Adrenal gland (tissue), 12 donors: Measurements from ENCODE around the gene EVI5L. TPM values are rescaled to one million over a fixed set of nuclear protein-coding genes. Genes with fewer than 3 reads are reported as not detected.

Source experiments
- DNase-seq, 7 donors: peaks; one replicate each; pipeline ENCODE4 v3.0.0-alpha.2; 2019 to 2020
- H3K27ac ChIP-seq, 5 donors: fragments of 200-600 bp; sonication (generic) in 4 of 5; 1 replicate in 3 of 5; 2 replicates in 2 of 5; pipeline versions ENCODE4 v1.5.1 to v1.8.0; 2016 to 2020; ENCODE audit warnings: mild to moderate bottlenecking in 1 of 5
- H3K27me3 ChIP-seq: fragments of 200-600 bp; 2 replicates; pipeline ENCODE4 v1.8.0; 2021
- H3K36me3 ChIP-seq, 2 donors: fragments of 200-600 bp; replicated peaks in 1 of 2; 1 replicate in 1 of 2; 2 replicates in 1 of 2; pipeline versions ENCODE4 v1.5.1 to v1.8.0; 2018 to 2022
- H3K4me1 ChIP-seq, 2 donors: fragments of 200-600 bp; replicated peaks in 1 of 2; 1 replicate in 1 of 2; 2 replicates in 1 of 2; pipeline versions ENCODE4 v1.5.1 to v1.8.0; 2018 to 2021
- H3K4me3 ChIP-seq, 4 donors: fragments of 200-600 bp; sonication (generic) in 3 of 4; one replicate each; pipeline ENCODE4 v1.5.1; 2016 to 2018
- H3K9me3 ChIP-seq, 3 donors: fragments of 200-600 bp; sonication (generic) in 1 of 3; replicated peaks in 1 of 3; 1 replicate in 2 of 3; 2 replicates in 1 of 3; pipeline versions ENCODE4 v1.5.1 to v1.8.0; 2016 to 2021
- CTCF ChIP-seq, 6 experiments: fragments of 450-650 bp in 4 of 6; fragments of 200-600 bp in 2 of 6; sonication (generic) in 1 of 6; IDR thresholded peaks; 1 replicate in 5 of 6; 2 replicates in 1 of 6; pipeline versions ENCODE4 v1.5.1 to v1.8.0; 2016 to 2021; ENCODE audit warnings: antibody characterized with exemption in 6 of 6, mild to moderate bottlenecking in 2 of 6, moderate library complexity in 1 of 6
- POLR2A ChIP-seq, 2 donors: fragments of 450-650 bp; IDR thresholded peaks; one replicate each; pipeline ENCODE4 v1.6.1; 2017; ENCODE audit warnings: antibody characterized with exemption in 2 of 2, mild to moderate bottlenecking in 2 of 2, moderate library complexity in 1 of 2
- WGBS, 4 donors: extraction: QIAGEN DNeasy Blood & Tissue Kit in 2 of 4; methylation state at CpG; one replicate each; pipeline versions ENCODE4 v1.1.5 to v1.1.7; 2013 to 2017; 5-methylcytosine and 5-hydroxymethylcytosine counted together
- intact Hi-C, 2 donors: fragments of 100-400 bp; cut with DNase I; formaldehyde crosslinking; loops; one replicate each; pipeline versions ENCODE4 v1.14.1 to v1.15.0; 2022 to 2023
- polyA plus RNA-seq, 3 donors: library from polyadenylated mRNA; stranded (reverse); fragments of 200-250 nt in 2 of 3; fragments of 350-450 nt in 1 of 3; fragmentation: Illumina TruSeq in 1 of 3; extraction: RNeasy Lipid Tissue Mini Kit (QIAGEN cat#74804) in 1 of 3; gene quantifications; one replicate each; pipeline ENCODE4 v1.2.3, GENCODE V29; 2013 to 2014
- total RNA-seq, 9 donors: library from RNA; depleted of rRNA in 4 of 9; stranded (reverse); fragments of >200 nt in 4 of 9; fragments of 120-200 nt in 1 of 9; fragmentation: NEBNext Ultra II Directional in 1 of 9; extraction: Animal tissue kit (Norgen Biotek cat#: 25700) in 1 of 9; gene quantifications; one replicate each; pipeline versions ENCODE4 v1.1.0 to v1.2.4, GENCODE V29; 2013 to 2023
- donor health status: healthy with polysubstance abuse.
- donor health status: Bipolar disorder and iron deficiency.
- donor health status: DM: yes; HTN: yes; CAD: no.
- donor health status: DM: no; HTN: no; CAD: no.
- donor health status: DM: no; HTN: no; CAD: no.
- donor health status: DM: yes; HTN: yes; CAD: no.

EVI5L gene
- total and polyA plus RNA-seq, 12 donors: 8.8 to 22.2 (median 20.5) TPM

- H3K27me3 ChIP-seq: peaks cover 18% of the 10 kb centered on the region
- peak in 2 of 7 donors; percentile 25 to 55 for DNase-seq
- no peaks in the 10 kb centered on the region for H3K9me3 ChIP-seq
- intact Hi-C loops: no loop called here
- no peak overlapping the region for H3K4me3 ChIP-seq
- peaks cover 0 to 35% of the 10 kb centered on the region in 2 donors for H3K36me3 ChIP-seq
- H3K4me1 ChIP-seq: peaks cover 12 to 18% of the 10 kb centered on the region in 2 donors
- 92 to 95% (median 94%) methylated on average over 36 to 39 of the region's 39 CpGs for WGBS, 4 donors
- no peak overlapping the region for H3K27ac ChIP-seq
- no peak for TF ChIP-seq CTCF (IDR thresholded peaks at IDR 0.05)
Observed at GRCh38 chr19:7912697-7913564, 82.9 kb downstream of the EVI5L start.

GRCh38 chr19:7913652-7914051 is 83.6 kb downstream of the EVI5L start:
- TF ChIP-seq POLR2A (IDR thresholded peaks at IDR 0.05) (no peak), CTCF (IDR thresholded peaks at IDR 0.05) (no peak)
- WGBS, 4 donors: 83 to 87% (median 87%) methylated on average over 10 of the region's 10 CpGs

GRCh38 chr19:7914099-7914498 is 84.1 kb downstream of the EVI5L start:
- Histone ChIP-seq H3K4me1 (peaks cover 12 to 14% of the 10 kb centered on the region in 2 donors), H3K27me3 (peaks cover 25% of the 10 kb centered on the region), H3K9me3 (no peaks in the 10 kb centered on the region), H3K27ac (no peak overlapping the region), H3K36me3 (peaks cover 0 to 35% of the 10 kb centered on the region in 2 donors), H3K4me3 (no peak overlapping the region)
- WGBS, 4 donors: 49 to 65% (median 60%) methylated on average over 9 to 12 of the region's 12 CpGs
- TF ChIP-seq POLR2A (IDR thresholded peaks at IDR 0.05) (no peak), CTCF (IDR thresholded peaks at IDR 0.05) (no peak)
- intact Hi-C loops: no loop called here
- no peak for DNase-seq

More at GRCh38 chr19:7913652-7914051, 83.6 kb downstream of the EVI5L start:
- Histone ChIP-seq H3K4me1 (peaks cover 12 to 14% of the 10 kb centered on the region in 2 donors), H3K36me3 (peaks cover 0 to 35% of the 10 kb centered on the region in 2 donors), H3K27ac (no peak overlapping the region), H3K4me3 (no peak overlapping the region), H3K27me3 (peaks cover 23% of the 10 kb centered on the region), H3K9me3 (no peaks in the 10 kb centered on the region)
- intact Hi-C loops: no loop called here
- no peak for DNase-seq

Other genes starting within 250 kb of the EVI5L start
- gene CAMSAP3, start 234.4 kb upstream of the EVI5L start, total RNA-seq: 10 to 100 TPM in 1 of 9 donors, 1 to 10 TPM in 7, under 1 TPM in 1; 0.61 to 10.0 (median 5.2) TPM
- gene CAMSAP3, start 234.4 kb upstream of the EVI5L start, polyA plus RNA-seq: 10 to 100 TPM in 1 of 3 donors, 1 to 10 TPM in 2; 1.7 to 18.9 (median 7.0) TPM
- 10 to 100 TPM; 18.2 to 51.5 (median 43.7) TPM for gene XAB2, start 200.7 kb upstream of the EVI5L start, total RNA-seq
- gene XAB2, start 200.7 kb upstream of the EVI5L start, polyA plus RNA-seq: 100 to 1,000 TPM in 1 of 3 donors, 10 to 100 TPM in 1, 1 to 10 TPM in 1; 7.1 to 121 (median 81.2) TPM
- gene PET100, start 200.4 kb upstream of the EVI5L start, total RNA-seq: 100 to 1,000 TPM in 5 of 9 donors, 10 to 100 TPM in 3, 1 to 10 TPM in 1; 3.7 to 155 (median 102) TPM
- gene PET100, start 200.4 kb upstream of the EVI5L start, polyA plus RNA-seq: 100 to 1,000 TPM in 2 of 3 donors, 10 to 100 TPM in 1; 80.0 to 655 (median 537) TPM
- gene PCP2, start 196.5 kb upstream of the EVI5L start, total RNA-seq: 1 to 10 TPM in 5 of 9 donors, under 1 TPM in 1, not detected in 3; 0.92 to 3.2 (median 1.7) TPM
- gene PCP2, start 196.5 kb upstream of the EVI5L start, polyA plus RNA-seq: 1 to 10 TPM in 2 of 3 donors, not detected in 1; 5.1 to 7.4 TPM
- 10 to 100 TPM; 12.2 to 90.8 (median 40.1) TPM for gene STXBP2, start 193.1 kb upstream of the EVI5L start, total RNA-seq
- gene STXBP2, start 193.1 kb upstream of the EVI5L start, polyA plus RNA-seq: 100 to 1,000 TPM in 1 of 3 donors, 10 to 100 TPM in 2; 15.5 to 121 (median 53.7) TPM
- gene RETN, start 161.2 kb upstream of the EVI5L start, total RNA-seq: 1 to 10 TPM in 1 of 9 donors, under 1 TPM in 4, not detected in 4; 0.54 to 3.9 (median 0.74) TPM
- 10 to 100 TPM in 2 of 3 donors, not detected in 1; 15.2 to 42.9 TPM for gene RETN, start 161.2 kb upstream of the EVI5L start, polyA plus RNA-seq
- 1 to 10 TPM in 1 of 9 donors, under 1 TPM in 6, not detected in 2; 0.26 to 1.9 (median 0.56) TPM for gene MCEMP1, start 153.1 kb upstream of the EVI5L start, total RNA-seq
- 1 to 10 TPM in 1 of 3 donors, under 1 TPM in 2; 0.47 to 1.4 (median 0.48) TPM for gene MCEMP1, start 153.1 kb upstream of the EVI5L start, polyA plus RNA-seq
- gene TRAPPC5, start 149.4 kb upstream of the EVI5L start, total RNA-seq: 100 to 1,000 TPM in 8 of 9 donors, 10 to 100 TPM in 1; 85.3 to 227 (median 145) TPM
- gene TRAPPC5, start 149.4 kb upstream of the EVI5L start, polyA plus RNA-seq: 100 to 1,000 TPM in 2 of 3 donors, 1 to 10 TPM in 1; 5.6 to 502 (median 471) TPM
- gene FCER2, start 128.1 kb upstream of the EVI5L start, total RNA-seq: under 1 TPM in 5 of 9 donors, not detected in 4; 0.28 to 0.61 (median 0.42) TPM
- 1 to 10 TPM in 1 of 3 donors, under 1 TPM in 1, not detected in 1; 0.54 to 2.6 TPM for gene FCER2, start 128.1 kb upstream of the EVI5L start, polyA plus RNA-seq
- gene CLEC4G, start 98.1 kb upstream of the EVI5L start, total RNA-seq: 1 to 10 TPM in 1 of 9 donors, under 1 TPM in 4, not detected in 4; 0.54 to 1.5 (median 0.83) TPM
- gene CLEC4G, start 98.1 kb upstream of the EVI5L start, polyA plus RNA-seq: 1 to 10 TPM in 2 of 3 donors, under 1 TPM in 1; 0.26 to 2.2 (median 1.8) TPM
- gene CD209, start 82.7 kb upstream of the EVI5L start, total RNA-seq: 10 to 100 TPM in 8 of 9 donors, under 1 TPM in 1; 0.67 to 50.6 (median 17.1) TPM
- 1 to 10 TPM; 3.0 to 9.8 (median 3.1) TPM for gene CD209, start 82.7 kb upstream of the EVI5L start, polyA plus RNA-seq
- 10 to 100 TPM in 1 of 9 donors, 1 to 10 TPM in 3, under 1 TPM in 4, not detected in 1; 0.37 to 91.6 (median 2.6) TPM for gene CLEC4M, start 67.0 kb upstream of the EVI5L start, total RNA-seq
- gene CLEC4M, start 67.0 kb upstream of the EVI5L start, polyA plus RNA-seq: 1 to 10 TPM in 1 of 3 donors, under 1 TPM in 2; 0.67 to 3.9 (median 0.88) TPM
- gene PRR36, start 44.2 kb downstream of the EVI5L start, total RNA-seq: 1 to 10 TPM in 4 of 9 donors, under 1 TPM in 4, not detected in 1; 0.22 to 5.2 (median 1.0) TPM
- 1 to 10 TPM in 2 of 3 donors, under 1 TPM in 1; 0.51 to 4.6 (median 1.5) TPM for gene PRR36, start 44.2 kb downstream of the EVI5L start, polyA plus RNA-seq
- 10 to 100 TPM in 7 of 9 donors, 1 to 10 TPM in 1, under 1 TPM in 1; 0.67 to 22.9 (median 11.8) TPM for gene LRRC8E, start 58.3 kb downstream of the EVI5L start, total RNA-seq
- 10 to 100 TPM in 1 of 3 donors, 1 to 10 TPM in 2; 2.4 to 11.4 (median 3.1) TPM for gene LRRC8E, start 58.3 kb downstream of the EVI5L start, polyA plus RNA-seq
- 10 to 100 TPM in 6 of 9 donors, 1 to 10 TPM in 3; 6.8 to 41.2 (median 19.4) TPM for gene MAP2K7, start 73.7 kb downstream of the EVI5L start, total RNA-seq
- gene MAP2K7, start 73.7 kb downstream of the EVI5L start, polyA plus RNA-seq: 100 to 1,000 TPM in 1 of 3 donors, 10 to 100 TPM in 1, 1 to 10 TPM in 1; 7.5 to 110 (median 21.7) TPM
- gene TGFBR3L, start 84.6 kb downstream of the EVI5L start, total RNA-seq: 1 to 10 TPM in 3 of 9 donors, under 1 TPM in 3, not detected in 3; 0.23 to 7.0 (median 1.4) TPM
- 1 to 10 TPM in 2 of 3 donors, under 1 TPM in 1; 0.62 to 3.3 (median 1.2) TPM for gene TGFBR3L, start 84.6 kb downstream of the EVI5L start, polyA plus RNA-seq
- 10 to 100 TPM; 12.7 to 38.2 (median 22.1) TPM for gene SNAPC2, start 90.1 kb downstream of the EVI5L start, total RNA-seq
- gene SNAPC2, start 90.1 kb downstream of the EVI5L start, polyA plus RNA-seq: 10 to 100 TPM in 2 of 3 donors, 1 to 10 TPM in 1; 8.2 to 20.7 (median 16.0) TPM
- 10 to 100 TPM in 5 of 9 donors, 1 to 10 TPM in 4; 1.3 to 17.9 (median 10.6) TPM for gene CTXN1, start 95.9 kb downstream of the EVI5L start, total RNA-seq
- gene CTXN1, start 95.9 kb downstream of the EVI5L start, polyA plus RNA-seq: 10 to 100 TPM in 2 of 3 donors, not detected in 1; 10.4 to 12.2 TPM
- gene TIMM44, start 113.4 kb downstream of the EVI5L start, total RNA-seq: 10 to 100 TPM; 48.1 to 88.2 (median 58.9) TPM
- gene TIMM44, start 113.4 kb downstream of the EVI5L start, polyA plus RNA-seq: 100 to 1,000 TPM in 2 of 3 donors, 10 to 100 TPM in 1; 58.3 to 218 (median 183) TPM
- gene ELAVL1, start 175.4 kb downstream of the EVI5L start, total RNA-seq: 10 to 100 TPM; 16.8 to 78.9 (median 67.0) TPM
- 10 to 100 TPM; 12.8 to 53.5 (median 15.9) TPM for gene ELAVL1, start 175.4 kb downstream of the EVI5L start, polyA plus RNA-seq
- gene CCL25, start 222.5 kb downstream of the EVI5L start, total RNA-seq: under 1 TPM in 2 of 9 donors, not detected in 7; 0.11 to 0.78 TPM
- gene CCL25, start 222.5 kb downstream of the EVI5L start, polyA plus RNA-seq: not detected